Skin epidermis (tissue), 12 donors: ENCODE measurements around the gene PCDHGA12.
"Not testable (repeated sequence)": the region's sequence is repeated elsewhere in the genome, so short reads cannot be mapped to it uniquely, and the experiment has no call there.

ENCODE experiments used
- H3K27ac ChIP-seq, 21 experiments: fragments of 200-600 bp; sonication (generic) in 11 of 21; one replicate each; pipeline ENCODE4 v1.5.0; 2020; ENCODE audit warnings: mild to moderate bottlenecking in 3 of 21, inconsistent platforms in 2 of 21, moderate library complexity in 2 of 21
- H3K4me3 ChIP-seq, 7 experiments: fragments of 200-600 bp; sonication (generic) in 2 of 7; one replicate each; pipeline ENCODE4 v1.5.0; 2020; ENCODE audit warnings: inconsistent platforms in 2 of 7, mild to moderate bottlenecking in 2 of 7, moderate library complexity in 1 of 7

Gene PCDHGA12

DNA sequence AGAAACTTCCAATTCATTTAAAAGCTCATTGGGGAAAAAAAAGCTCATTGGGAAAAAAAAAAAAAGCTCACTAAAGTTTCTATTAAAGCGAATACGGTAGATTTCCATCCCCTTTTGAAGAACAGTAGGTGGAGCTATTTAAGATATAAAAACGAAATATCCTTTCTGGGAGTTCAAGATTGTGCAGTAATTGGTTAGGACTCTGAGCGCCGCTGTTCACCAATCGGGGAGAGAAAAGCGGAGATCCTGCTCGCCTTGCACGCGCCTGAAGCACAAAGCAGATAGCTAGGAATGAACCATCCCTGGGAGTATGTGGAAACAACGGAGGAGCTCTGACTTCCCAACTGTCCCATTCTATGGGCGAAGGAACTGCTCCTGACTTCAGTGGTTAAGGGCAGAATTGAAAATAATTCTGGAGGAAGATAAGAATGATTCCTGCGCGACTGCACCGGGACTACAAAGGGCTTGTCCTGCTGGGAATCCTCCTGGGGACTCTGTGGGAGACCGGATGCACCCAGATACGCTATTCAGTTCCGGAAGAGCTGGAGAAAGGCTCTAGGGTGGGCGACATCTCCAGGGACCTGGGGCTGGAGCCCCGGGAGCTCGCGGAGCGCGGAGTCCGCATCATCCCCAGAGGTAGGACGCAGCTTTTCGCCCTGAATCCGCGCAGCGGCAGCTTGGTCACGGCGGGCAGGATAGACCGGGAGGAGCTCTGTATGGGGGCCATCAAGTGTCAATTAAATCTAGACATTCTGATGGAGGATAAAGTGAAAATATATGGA lies at the start of gene PCDHGA12:
Gene PCDHGA12, plus strand, starts transcription at position 176 of the 782 bp plus-strand sequence. Its CDS starts 253 bp downstream, at position 429.
- no peak within 1 kb of the TSS for H3K27ac ChIP-seq
- peak within 1 kb of the TSS in 3 of 7 experiments; percentile 6 to 15 (median 12) for H3K4me3 ChIP-seq

DNA sequence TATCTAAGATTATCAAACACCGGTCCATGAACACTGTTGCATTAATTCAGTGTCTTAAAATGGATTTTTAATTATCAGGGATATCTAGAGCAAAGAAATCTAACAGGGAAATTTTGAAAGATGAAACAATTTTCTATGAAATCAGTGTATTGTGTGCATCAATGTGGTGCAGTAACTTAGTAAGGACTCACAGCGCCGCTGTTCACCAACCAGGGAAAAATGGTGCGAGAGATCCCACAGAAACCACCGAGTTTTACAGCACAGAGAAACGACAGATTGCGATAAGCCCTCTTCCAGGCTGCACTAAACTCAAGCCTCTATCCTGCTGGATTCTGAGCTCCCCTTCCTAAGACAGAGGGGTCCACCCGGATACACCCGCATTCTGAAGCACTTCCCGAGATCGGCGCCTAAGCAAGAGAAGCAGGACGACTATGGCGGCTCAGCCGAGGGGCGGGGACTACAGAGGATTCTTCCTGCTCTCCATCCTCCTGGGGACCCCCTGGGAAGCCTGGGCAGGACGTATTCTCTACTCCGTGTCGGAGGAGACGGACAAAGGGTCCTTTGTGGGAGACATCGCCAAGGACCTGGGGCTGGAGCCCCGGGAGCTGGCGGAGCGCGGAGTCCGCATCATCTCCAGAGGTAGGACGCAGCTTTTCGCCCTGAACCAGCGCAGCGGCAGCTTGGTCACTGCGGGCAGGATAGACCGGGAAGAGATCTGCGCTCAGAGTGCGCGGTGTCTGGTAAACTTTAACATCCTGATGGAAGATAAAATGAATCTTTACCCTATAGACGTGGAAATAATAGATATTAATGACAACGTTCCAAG lies 47.6 kb upstream of the PCDHGA12 start, which contains the start of gene PCDHGA7:
Gene PCDHGA7, plus strand, starts transcription at position 274 of the 826 bp plus-strand sequence. Its CDS starts 158 bp downstream, at position 432.
- no peak within 1 kb of the TSS for H3K27ac ChIP-seq
- H3K4me3 ChIP-seq, result peak within 1 kb of the TSS in 4 of 7 experiments; percentile 10 to 30 (median 14)

- Histone ChIP-seq H3K4me3 (peak overlapping the region in 2 of 7 experiments; percentile 10 to 30), H3K27ac (no peak overlapping the region)
Observed at GRCh38 chr5:141383345-141383744, 47.0 kb upstream of the PCDHGA12 start.

DNA sequence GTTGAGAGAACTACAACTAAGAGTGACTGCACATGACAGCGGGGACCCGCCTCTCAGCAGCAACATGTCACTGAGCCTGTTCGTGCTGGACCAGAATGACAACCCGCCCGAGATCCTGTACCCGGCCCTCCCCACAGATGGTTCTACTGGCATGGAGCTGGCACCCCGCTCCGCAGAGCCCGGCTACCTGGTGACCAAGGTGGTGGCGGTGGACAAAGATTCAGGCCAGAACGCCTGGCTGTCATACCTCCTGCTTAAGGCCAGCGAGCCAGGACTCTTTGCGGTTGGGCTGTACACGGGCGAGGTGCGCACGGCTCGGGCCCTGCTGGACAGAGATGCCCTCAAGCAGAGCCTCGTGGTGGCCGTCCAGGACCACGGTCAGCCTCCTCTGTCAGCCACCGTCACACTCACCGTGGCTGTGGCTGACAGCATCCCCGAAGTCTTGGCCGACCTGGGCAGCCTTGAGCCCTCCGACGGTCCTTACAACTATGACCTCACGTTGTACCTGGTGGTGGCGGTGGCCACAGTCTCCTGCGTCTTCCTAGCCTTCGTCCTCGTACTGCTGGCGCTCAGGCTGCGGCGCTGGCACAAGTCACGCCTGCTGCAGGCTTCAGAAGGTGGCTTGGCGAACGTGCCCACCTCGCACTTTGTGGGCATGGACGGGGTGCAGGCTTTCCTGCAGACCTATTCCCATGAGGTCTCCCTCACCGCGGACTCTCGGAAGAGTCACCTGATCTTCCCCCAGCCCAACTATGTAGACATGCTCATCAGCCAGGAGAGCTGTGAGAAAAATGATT lies 45.6 kb upstream of the PCDHGA12 start:
- Histone ChIP-seq H3K27ac (no peak overlapping the region), H3K4me3 (no peak overlapping the region)

GRCh38 chr5:141387557-141388311 lies 42.6 kb upstream of the PCDHGA12 start, which contains the start of gene PCDHGB4:
TSS of gene PCDHGB4 (plus strand) at chr5:141387698. CDS start at chr5:141387885, 187 bp downstream.
- H3K4me3 ChIP-seq, result not testable (repeated sequence)

GRCh38 chr5:141388661-141389060 lies 41.6 kb upstream of the PCDHGA12 start:
- H3K4me3 ChIP-seq, result no peak overlapping the region
- H3K27ac ChIP-seq, result no peak overlapping the region

More at GRCh38 chr5:141387557-141388311, 42.6 kb upstream of the PCDHGA12 start, which contains the start of gene PCDHGB4:
- not testable (repeated sequence) for H3K27ac ChIP-seq

GRCh38 chr5:141389153-141390042 lies 40.9 kb upstream of the PCDHGA12 start:
- Histone ChIP-seq H3K27ac (no peak overlapping the region), H3K4me3 (no peak overlapping the region)

- Histone ChIP-seq H3K27ac (no peak within 1 kb of the TSS), H3K4me3 (no peak within 1 kb of the TSS)
Observed at GRCh38 chr5:141392429-141393198, 37.7 kb upstream of the PCDHGA12 start, which contains the start of gene PCDHGA8. TSS of gene PCDHGA8 (plus strand) at chr5:141392633. CDS start at chr5:141392814, 181 bp downstream.

DNA sequence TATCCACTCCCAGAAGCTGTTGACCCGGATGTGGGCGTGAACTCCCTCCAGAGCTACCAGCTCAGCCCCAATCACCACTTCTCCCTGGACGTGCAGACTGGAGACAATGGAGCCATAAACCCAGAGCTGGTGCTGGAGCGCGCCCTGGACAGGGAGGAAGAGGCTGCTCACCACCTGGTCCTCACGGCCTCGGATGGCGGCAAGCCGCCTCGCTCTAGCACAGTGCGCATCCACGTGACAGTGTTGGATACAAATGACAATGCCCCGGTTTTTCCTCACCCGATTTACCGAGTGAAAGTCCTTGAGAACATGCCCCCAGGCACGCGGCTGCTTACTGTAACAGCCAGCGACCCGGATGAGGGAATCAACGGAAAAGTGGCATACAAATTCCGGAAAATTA lies 37.0 kb upstream of the PCDHGA12 start:
- H3K4me3 ChIP-seq, result no peak overlapping the region
- H3K27ac ChIP-seq, result no peak overlapping the region

- not testable (repeated sequence) for H3K4me3 ChIP-seq, H3K27ac ChIP-seq
Observed at GRCh38 chr5:141394401-141395187, 35.7 kb upstream of the PCDHGA12 start.

- H3K4me3 ChIP-seq, result peak within 1 kb of the TSS in 1 of 7 experiments; percentile 6
- not testable (repeated sequence) for H3K27ac ChIP-seq
Observed at GRCh38 chr5:141397756-141398551, 32.4 kb upstream of the PCDHGA12 start, which contains the start of gene PCDHGB5. TSS of gene PCDHGB5 (plus strand) at chr5:141397947. CDS start at chr5:141398128, 181 bp downstream.

GRCh38 chr5:141398608-141399007 lies 31.7 kb upstream of the PCDHGA12 start:
- H3K4me3 ChIP-seq, result no peak overlapping the region

DNA sequence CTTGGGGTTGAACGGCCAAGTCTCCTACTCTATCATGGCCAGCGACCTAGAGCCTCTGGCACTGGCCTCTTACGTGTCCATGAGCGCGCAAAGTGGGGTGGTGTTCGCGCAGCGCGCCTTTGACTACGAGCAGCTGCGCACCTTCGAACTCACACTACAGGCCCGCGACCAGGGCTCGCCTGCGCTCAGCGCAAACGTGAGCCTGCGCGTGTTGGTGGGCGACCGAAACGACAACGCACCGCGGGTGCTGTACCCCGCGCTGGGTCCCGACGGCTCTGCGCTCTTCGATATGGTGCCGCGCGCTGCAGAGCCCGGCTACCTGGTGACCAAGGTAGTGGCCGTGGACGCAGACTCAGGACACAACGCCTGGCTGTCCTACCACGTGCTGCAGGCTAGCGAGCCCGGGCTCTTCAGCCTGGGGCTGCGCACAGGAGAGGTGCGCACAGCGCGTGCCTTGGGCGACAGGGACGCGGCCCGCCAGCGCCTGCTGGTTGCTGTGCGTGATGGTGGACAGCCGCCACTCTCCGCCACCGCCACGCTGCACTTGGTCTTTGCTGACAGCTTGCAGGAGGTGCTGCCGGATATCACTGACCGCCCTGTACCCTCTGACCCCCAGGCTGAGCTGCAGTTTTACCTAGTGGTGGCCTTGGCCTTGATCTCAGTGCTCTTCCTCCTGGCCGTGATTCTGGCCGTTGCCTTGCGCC lies 30.6 kb upstream of the PCDHGA12 start:
- H3K27ac ChIP-seq, result no peak overlapping the region
- H3K4me3 ChIP-seq, result no peak overlapping the region

More at GRCh38 chr5:141398608-141399007, 31.7 kb upstream of the PCDHGA12 start:
- H3K27ac ChIP-seq, result no peak overlapping the region

GRCh38 chr5:141402553-141403243 lies 27.6 kb upstream of the PCDHGA12 start, which contains the start of gene PCDHGA9:
TSS of gene PCDHGA9 (plus strand) at chr5:141402778. CDS start at chr5:141402953, 175 bp downstream.
- peak within 1 kb of the TSS in 3 of 7 experiments; percentile 1 to 22 (median 7) for H3K4me3 ChIP-seq
- peak within 1 kb of the TSS in 1 of 21 experiments; percentile 9 for H3K27ac ChIP-seq
